Muscle of back (tissue), 13 donors: Measurements from ENCODE around the gene CABP1. TPM values are rescaled to one million over a fixed set of nuclear protein-coding genes. Genes with fewer than 3 reads are reported as not detected.
"Not testable (repeated sequence)": the region's sequence is repeated elsewhere in the genome, so short reads cannot be mapped to it uniquely, and the experiment has no call there.

Experiments used
- DNase-seq, 3 donors: peaks; one replicate each; pipeline versions ENCODE4 v3.0.0 to v3.0.0-alpha.2; 2013
- long read RNA-seq, 9 donors: transcript quantifications; one replicate each; lab custom pipeline, GENCODE V29; 2026
- polyA plus RNA-seq, 10 donors: library from polyadenylated mRNA; unstranded; fragments of 120-200 nt; gene quantifications; one replicate each; pipeline ENCODE4 v1.2.1, GENCODE V29; 2013; ENCODE audit not compliant: insufficient read length in 10 of 10

Gene CABP1
- polyA plus RNA-seq = 1 to 10 TPM; 1.0 to 4.0 (median 1.8) TPM
- long read RNA-seq, donor 1 = 0 reads
- long read RNA-seq, donor 2, partial matches to known transcripts = 0 of 1 reads
- long read RNA-seq, donor 2, other reads (novel, unspliced or antisense) = 0 of 1 reads
- long read RNA-seq, donor 3 = 0 reads
- long read RNA-seq, donor 4 = 0 reads
- long read RNA-seq, donor 5 = 0 reads
- long read RNA-seq, donor 6 = 0 reads
- long read RNA-seq, donor 7 = 0 reads
- long read RNA-seq, donor 8 = 0 reads
- long read RNA-seq, donor 9 = 0 reads

GRCh38 chr12:120639771-120640721 lies at the start of gene CABP1:
Gene CABP1 (plus strand): TSS chr12:120640626. CDS start chr12:120640686, 60 bp downstream.
- DNase-seq = no peak

GRCh38 chr12:120590741-120591407 lies 49.6 kb upstream of the CABP1 start:
- no peak for DNase-seq

- no peak for DNase-seq
Observed at GRCh38 chr12:120592121-120593049, 48.0 kb upstream of the CABP1 start.

GRCh38 chr12:120596901-120597300 lies 43.5 kb upstream of the CABP1 start:
- no peak for DNase-seq

- no peak for DNase-seq
Observed at GRCh38 chr12:120597861-120598260, 42.6 kb upstream of the CABP1 start.

GRCh38 chr12:120598674-120599463 lies 41.6 kb upstream of the CABP1 start:
- no peak for DNase-seq

- no peak for DNase-seq
Observed at GRCh38 chr12:120599672-120600552, 40.5 kb upstream of the CABP1 start.

DNA sequence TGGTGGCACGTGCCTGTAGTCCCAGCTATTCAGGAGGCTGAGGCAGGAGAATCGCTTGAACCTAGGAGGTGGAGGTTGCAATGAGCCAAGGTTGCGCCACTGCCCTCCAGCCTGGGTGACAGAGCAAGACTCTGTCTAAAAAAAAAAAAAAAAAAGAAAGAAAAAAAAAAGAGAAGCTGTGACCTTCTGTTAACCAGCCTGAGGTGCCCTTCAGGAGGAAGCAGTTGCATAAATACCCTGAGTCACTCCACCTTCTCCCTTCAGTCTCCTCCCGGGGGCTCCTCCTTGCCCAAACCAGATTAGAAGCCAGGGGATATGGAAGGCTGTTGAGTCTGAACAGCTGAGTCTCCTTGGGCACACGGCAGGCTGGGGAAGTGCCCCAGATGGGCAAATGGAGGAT lies 38.0 kb upstream of the CABP1 start:
- DNase-seq = not testable (repeated sequence)

- no peak for DNase-seq
Observed at GRCh38 chr12:120610560-120610959, 29.9 kb upstream of the CABP1 start.

GRCh38 chr12:120611534-120611933 lies 28.9 kb upstream of the CABP1 start:
- not testable (repeated sequence) for DNase-seq

DNA sequence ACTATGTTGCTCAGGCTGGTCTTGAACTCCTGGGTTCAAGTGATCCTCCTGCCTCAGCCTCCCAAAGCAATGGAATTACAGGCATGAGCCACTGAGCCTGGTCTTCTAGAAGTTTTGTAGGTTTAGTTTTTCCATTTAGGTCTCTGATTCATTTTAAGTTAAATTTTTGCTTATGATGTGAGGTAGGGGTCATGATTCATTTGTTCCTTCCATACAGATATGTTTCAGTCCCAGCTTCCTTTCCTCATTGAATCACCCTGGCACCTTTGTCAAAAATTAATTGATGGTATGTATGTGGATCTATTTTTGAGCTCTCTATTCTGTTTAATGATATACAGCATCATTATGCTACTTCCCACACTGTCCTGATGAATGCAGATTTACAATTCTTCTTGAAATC lies 25.6 kb upstream of the CABP1 start:
- no peak for DNase-seq

GRCh38 chr12:120617193-120617592 lies 23.2 kb upstream of the CABP1 start:
- DNase-seq = not testable (repeated sequence)

GRCh38 chr12:120617767-120618166 lies 22.7 kb upstream of the CABP1 start:
- not testable (repeated sequence) for DNase-seq

GRCh38 chr12:120618954-120619615 lies 21.3 kb upstream of the CABP1 start:
- DNase-seq = no peak

GRCh38 chr12:120620624-120621023 lies 19.8 kb upstream of the CABP1 start:
- DNase-seq = no peak

GRCh38 chr12:120625557-120626419 lies 14.6 kb upstream of the CABP1 start:
- DNase-seq = no peak

- DNase-seq = no peak
Observed at GRCh38 chr12:120628919-120629318, 11.5 kb upstream of the CABP1 start.
